A673 (cell line): Measurements from ENCODE around the gene KANSL1. TPM values are rescaled to one million over a fixed set of nuclear protein-coding genes. Genes with fewer than 3 reads are reported as not detected.

Experiments
- BruUV-seq: library from RNA; stranded (reverse); fragments of 400-500 nt; replicated peaks from 2 replicates; lab custom pipeline; 2021; lab: Mats Ljungman, UMichigan
- CTCF ChIA-PET: fragments of 300-600 bp; sonication (Branson Sonifier 250); formaldehyde crosslinking; loops from one replicate; lab custom pipeline; 2022; ENCODE audit warnings: antibody characterized with exemption; lab: Charles Lee
- POLR2A ChIA-PET: fragments of 300-600 bp; sonication (Branson Sonifier 250); formaldehyde crosslinking; loops from one replicate; lab custom pipeline; 2022; ENCODE audit warnings: antibody characterized with exemption; ENCODE audit not compliant: low non-redundant PET; lab: Charles Lee
- DNase-seq: peaks from one replicate; pipeline ENCODE4 v3.0.0-alpha.2; 2015; ENCODE audit warnings: low spot score
- H3K27ac ChIP-seq: fragments of 200-600 bp; sonication (generic); 2 replicates; pipeline ENCODE4 v1.5.1; 2016; ENCODE audit warnings: mixed run types, low read depth, mild to moderate bottlenecking, mixed read lengths, antibody characterized with exemption, low read length; ENCODE audit not compliant: poor library complexity, severe bottlenecking
- H3K27me3 ChIP-seq: fragments of 200-600 bp; sonication (generic); replicated peaks from 2 replicates; pipeline ENCODE4 v1.6.1; 2017; ENCODE audit warnings: mixed run types, low read depth, mild to moderate bottlenecking, mixed read lengths, antibody characterized with exemption, low read length; ENCODE audit not compliant: insufficient read depth, poor library complexity
- H3K36me3 ChIP-seq: fragments of 200-600 bp; sonication (generic); 2 replicates; pipeline ENCODE4 v1.6.1; 2016; ENCODE audit warnings: mixed run types, mild to moderate bottlenecking, mixed read lengths, antibody characterized with exemption, low read length; ENCODE audit not compliant: insufficient read depth, poor library complexity, severe bottlenecking
- H3K4me1 ChIP-seq: fragments of 200-600 bp; sonication (generic); 2 replicates; pipeline ENCODE4 v1.6.1; 2017; ENCODE audit warnings: mixed run types, mild to moderate bottlenecking, mixed read lengths, antibody characterized with exemption, low read length; ENCODE audit not compliant: insufficient read depth, poor library complexity, severe bottlenecking
- H3K4me3 ChIP-seq: fragments of 200-600 bp; sonication (generic); 2 replicates; pipeline ENCODE4 v1.5.1; 2016; ENCODE audit warnings: low read depth, mixed run types, mild to moderate bottlenecking, mixed read lengths, low read length; ENCODE audit not compliant: poor library complexity, severe bottlenecking
- H3K9me3 ChIP-seq: fragments of 200-600 bp; sonication (generic); 2 replicates; pipeline ENCODE4 v1.6.1; 2016; ENCODE audit warnings: mixed run types, low read depth, mild to moderate bottlenecking, mixed read lengths, antibody characterized with exemption, low read length; ENCODE audit not compliant: poor library complexity, severe bottlenecking
- CTCF ChIP-seq: fragments of 300-800, 200-600 bp; sonication (generic); conservative IDR thresholded peaks from 2 replicates; pipeline ENCODE4 v1.5.1; 2017; ENCODE audit warnings: low read depth, mild to moderate bottlenecking, antibody characterized with exemption, low read length, moderate library complexity, mixed read lengths
- EZH2 ChIP-seq: fragments of 200-600 bp; sonication (generic); IDR thresholded peaks from 2 replicates; pipeline ENCODE4 v1.6.1; 2017; ENCODE audit warnings: borderline replicate concordance, low read depth, mild to moderate bottlenecking, mixed read lengths, antibody characterized with exemption, low read length; ENCODE audit not compliant: poor library complexity, severe bottlenecking
- intact Hi-C: fragments of 100-400 bp; cut with micrococcal nuclease; formaldehyde crosslinking; loops from one replicate; pipeline ENCODE4 v1.10.0; 2022; ENCODE audit not compliant: unreplicated experiment
- total RNA-seq: library from RNA; stranded (reverse); gene quantifications from 2 replicates; pipeline ENCODE4 v1.2.3, GENCODE V29; 2021

KANSL1 gene
- total RNA-seq, 1 experiment from 2014 or later: 64.9 TPM

GRCh38 chr17:46205975-46206374 is 12.7 kb upstream of the KANSL1 start:
- Histone ChIP-seq H3K36me3 (no peaks in the 10 kb centered on the region), H3K27ac (no peak overlapping the region), H3K27me3 (no peaks in the 10 kb centered on the region), H3K4me3 (no peak overlapping the region), H3K4me1 (no peaks in the 10 kb centered on the region), H3K9me3 (no peaks in the 10 kb centered on the region)
- no peak for DNase-seq
- intact Hi-C loops: no loop called here
- CTCF ChIA-PET: interaction anchor here (1.3 kb wide), 1 partner anchor 13 kb away, joined by 11 read pairs; the partner anchor contains the start of gene KANSL1
- POLR2A ChIA-PET: no interaction called here
- no TSS peak for BruUV-seq
- TF ChIP-seq CTCF (no peak), EZH2 (no peak)

- Histone ChIP-seq H3K4me1 (no peaks in the 10 kb centered on the region), H3K27me3 (no peaks in the 10 kb centered on the region), H3K9me3 (no peaks in the 10 kb centered on the region), H3K27ac (no peak overlapping the region), H3K4me3 (no peak overlapping the region), H3K36me3 (no peaks in the 10 kb centered on the region)
- POLR2A ChIA-PET: no interaction called here
- intact Hi-C loops: no loop called here
- TF ChIP-seq EZH2 (no peak), CTCF (no peak)
- DNase-seq: no peak
- BruUV-seq: no TSS peak
- CTCF ChIA-PET: interaction anchor here (1.4 to 1.5 kb wide), 2 partner anchors 9 to 10 kb away, joined by 4 read pairs; partner anchors contain the start of gene KANSL1
Measured at GRCh38 chr17:46202424-46202823, 9.2 kb upstream of the KANSL1 start.

- Histone ChIP-seq H3K27me3 (no peaks in the 10 kb centered on the region), H3K36me3 (no peaks in the 10 kb centered on the region), H3K9me3 (no peaks in the 10 kb centered on the region), H3K27ac (no peak overlapping the region), H3K4me3 (no peak overlapping the region), H3K4me1 (no peaks in the 10 kb centered on the region)
- intact Hi-C loops: no loop called here
- ChIA-PET POLR2A (no interaction called here), CTCF (interaction anchor here (1.5 kb wide), 1 partner anchor 11 kb away, joined by 4 read pairs; no protein-coding TSS in a partner anchor)
- no TSS peak for BruUV-seq
- TF ChIP-seq CTCF (no peak), EZH2 (no peak)
- no peak for DNase-seq
Measured at GRCh38 chr17:46201491-46201890, 8.3 kb upstream of the KANSL1 start.
